C4-2B (cell line): ENCODE measurements around the gene DEPDC1.

ENCODE experiments used
- CTCF ChIP-seq: fragments of 450-650 bp; conservative IDR thresholded peaks from 2 replicates; pipeline ENCODE4 v1.5.1; 2017; ENCODE audit warnings: mild to moderate bottlenecking
- ZFX ChIP-seq: fragments of 450-650 bp; IDR thresholded peaks from 2 replicates; pipeline ENCODE4 v1.6.1; 2017

- peak; percentile 88 for TF ChIP-seq ZFX
- no peak for TF ChIP-seq CTCF
These were observed at the start of gene DEPDC1 for GRCh38 chr1:68496680-68497357.
